ENCODE measurements around the gene ULK4.
"Not testable (repeated sequence)": the region's sequence is repeated elsewhere in the genome, so short reads cannot be mapped to it uniquely, and the experiment has no call there.

Gene ULK4

GRCh38 chr3:41900265-41900664 lies 61.6 kb downstream of the ULK4 start:
- H3K4me3 ChIP-seq (ENCODE audit: low read depth, low read length): no peak overlapping the region
- no peak for TF ChIP-seq CTCF (IDR thresholded peaks at IDR 0.05; ENCODE audit: control insufficient read depth, extremely low read depth, insufficient read depth)
- DNase-seq (ENCODE audit: low read depth): no peak

- H3K4me3 ChIP-seq (ENCODE audit: low read depth, low read length): no peak overlapping the region
- DNase-seq (ENCODE audit: low read depth): no peak
- TF ChIP-seq CTCF (IDR thresholded peaks at IDR 0.05; ENCODE audit: control insufficient read depth, extremely low read depth, insufficient read depth): no peak
These were observed 63.3 kb downstream of the ULK4 start for GRCh38 chr3:41898631-41899030.

GRCh38 chr3:41893977-41894376 lies 67.9 kb downstream of the ULK4 start:
- H3K4me3 ChIP-seq (ENCODE audit: low read depth, low read length): no peak overlapping the region
- TF ChIP-seq CTCF (IDR thresholded peaks at IDR 0.05; ENCODE audit: control insufficient read depth, extremely low read depth, insufficient read depth): peak; percentile 50
- DNase-seq (ENCODE audit: low read depth): peak; percentile 22

GRCh38 chr3:41888368-41889076 lies 73.4 kb downstream of the ULK4 start:
- TF ChIP-seq CTCF (IDR thresholded peaks at IDR 0.05; ENCODE audit: control insufficient read depth, extremely low read depth, insufficient read depth): no peak
- DNase-seq (ENCODE audit: low read depth): no peak
- no peak overlapping the region for H3K4me3 ChIP-seq (ENCODE audit: low read depth, low read length)

GRCh38 chr3:41882956-41883355 lies 78.9 kb downstream of the ULK4 start:
- no peak for TF ChIP-seq CTCF (IDR thresholded peaks at IDR 0.05; ENCODE audit: control insufficient read depth, extremely low read depth, insufficient read depth)
- H3K4me3 ChIP-seq (ENCODE audit: low read depth, low read length): no peak overlapping the region
- DNase-seq (ENCODE audit: low read depth): no peak

- H3K4me3 ChIP-seq (ENCODE audit: low read depth, low read length): no peak overlapping the region
- peak; percentile 68 for TF ChIP-seq CTCF (IDR thresholded peaks at IDR 0.05; ENCODE audit: control insufficient read depth, extremely low read depth, insufficient read depth)
- peak; percentile 10 for DNase-seq (ENCODE audit: low read depth)
These were observed 80.6 kb downstream of the ULK4 start for GRCh38 chr3:41881233-41881821.

- no peak for DNase-seq (ENCODE audit: low read depth)
- H3K4me3 ChIP-seq (ENCODE audit: low read depth, low read length): no peak overlapping the region
- no peak for TF ChIP-seq CTCF (IDR thresholded peaks at IDR 0.05; ENCODE audit: control insufficient read depth, extremely low read depth, insufficient read depth)
These were observed 81.5 kb downstream of the ULK4 start for GRCh38 chr3:41880387-41880786.

- H3K4me3 ChIP-seq (ENCODE audit: low read depth, low read length); DNase-seq (ENCODE audit: low read depth): not testable (repeated sequence)
These were observed 84.2 kb downstream of the ULK4 start for GRCh38 chr3:41877741-41878140.

Measured in LNCaP clone FGC (cell line).